ENCODE data around the gene RIIAD1. TPM values are rescaled to one million over a fixed set of nuclear protein-coding genes. Genes with fewer than 3 reads are reported as not detected.

The RIIAD1 gene
- total and polyA plus RNA-seq, 2 donors (not counting 3 experiments of a cell fraction or from before 2014, with no cell fraction given) = not detected

DNA sequence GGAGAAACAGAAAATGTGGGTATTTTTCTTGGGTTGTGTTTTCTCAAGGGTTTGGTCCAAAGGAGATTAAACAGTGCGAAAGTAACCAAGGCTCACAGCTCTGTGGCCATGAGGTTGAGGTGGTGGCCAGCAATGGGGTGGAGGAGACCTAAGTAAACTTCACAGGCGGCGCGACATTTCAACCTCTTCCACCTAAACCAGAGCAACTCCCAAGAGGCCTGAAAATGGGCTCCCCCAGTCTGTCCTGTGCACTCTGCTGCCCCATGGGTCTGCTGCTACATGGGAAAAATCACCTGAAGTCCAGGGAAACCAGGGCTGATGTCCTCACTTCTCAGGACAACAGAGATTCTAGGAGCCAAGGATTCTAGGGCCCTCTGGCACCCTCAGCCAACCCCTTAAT, 17.1 kb upstream of the RIIAD1 start:
- dilution Hi-C loops (cut with MboI; ENCODE audit: extremely low pct_ligation_motif_present, low sequenced_read_pairs) (no loop called here), intact Hi-C loops (cut with micrococcal nuclease) (no loop called here)
- Histone ChIP-seq H3K9ac (replicated peaks; ENCODE audit: extremely low read depth, insufficient read depth, low read length) (no peak overlapping the region), H3K4me1 (ENCODE audit: control insufficient read depth, extremely low read depth, insufficient read depth, low read length) (peaks cover 13% of the 10 kb centered on the region), H3K79me2 (ENCODE audit: control insufficient read depth, insufficient read depth, low read length) (no peaks in the 10 kb centered on the region), H3K9me3 (replicated peaks; ENCODE audit: control insufficient read depth, insufficient read depth, low read length) (no peaks in the 10 kb centered on the region), H4K20me1 (replicated peaks; ENCODE audit: control insufficient read depth, extremely low read depth, insufficient read depth, low read length) (no peaks in the 10 kb centered on the region), H3K27ac (ENCODE audit: insufficient read depth, low read depth, low read length) (no peak overlapping the region), H3K27me3 (ENCODE audit: control insufficient read depth in 2 of 2, insufficient read depth in 2 of 2, low read length in 2 of 2) (no peaks in the 10 kb centered on the region), H3K4me3 (replicated peaks in 1 of 3; ENCODE audit: insufficient read depth in 1 of 3, low read depth in 1 of 3, low read length in 3 of 3) (no peak overlapping the region), H2AFZ (ENCODE audit: low read depth, low read length) (no peak overlapping the region), H3K9me1 (replicated peaks; ENCODE audit: control insufficient read depth, extremely low read depth, insufficient read depth, low read length) (no peaks in the 10 kb centered on the region), H3K36me3 (ENCODE audit: control insufficient read depth in 2 of 2, extremely low read depth in 1 of 2, insufficient read depth in 2 of 2, low read length in 2 of 2) (peaks cover 2 to 4% of the 10 kb centered on the region in 2 experiments), H3K4me2 (ENCODE audit: insufficient read depth, low read length) (no peak overlapping the region)
- TF ChIP-seq POLR2AphosphoS5 (IDR thresholded peaks at IDR 0.05; ENCODE audit: insufficient read depth, low read depth, low read length) (no peak), MYC (IDR thresholded peaks at IDR 0.05; ENCODE audit: low read depth, low read length) (no peak), POLR2A (IDR thresholded peaks at IDR 0.05; ENCODE audit: low read depth, low read length) (no peak), JUN (IDR thresholded peaks at IDR 0.05; ENCODE audit: borderline replicate concordance, insufficient read depth, insufficient read length, low read depth) (no peak), CTCF (IDR thresholded peaks at IDR 0.05; ENCODE audit: extremely low read depth in 1 of 2, insufficient read depth in 1 of 2, low read depth in 1 of 2, low read length in 2 of 2) (no peak), GATA2 (IDR thresholded peaks at IDR 0.05; ENCODE audit: insufficient read depth, insufficient read length, low read depth, low read length) (no peak), EZH2 (IDR thresholded peaks at IDR 0.05; ENCODE audit: borderline replicate concordance, low read depth, low read length, severe bottlenecking) (no peak), FOS (IDR thresholded peaks at IDR 0.05; ENCODE audit: borderline replicate concordance, insufficient read depth, low read length) (no peak)
- TF ChIP-seq, protein P1, sequence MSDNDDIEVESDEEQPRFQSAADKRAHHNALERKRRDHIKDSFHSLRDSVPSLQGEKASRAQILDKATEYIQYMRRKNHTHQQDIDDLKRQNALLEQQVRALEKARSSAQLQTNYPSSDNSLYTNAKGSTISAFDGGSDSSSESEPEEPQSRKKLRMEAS (IDR thresholded peaks at IDR 0.05; ENCODE audit: insufficient read depth, insufficient read length) = no peak
- ChIA-PET CTCF (interaction anchor here (0.5 to 1.1 kb wide), 2 partner anchors 11 to 239 kb away, joined by 3 read pairs; no protein-coding TSS in a partner anchor), POLR2A (no interaction called here)
- BruUV-seq (replicated peaks) = no TSS peak
- DNase-seq (ENCODE audit: low read depth, low spot score) (no peak), FAIRE-seq (no peak)
